Esophagus squamous epithelium (tissue), 4 donors: ENCODE data around the gene ELF2.

Experiments
- POLR2A ChIP-seq, 4 donors: fragments of 450-650 bp; IDR thresholded peaks; one replicate each; pipeline ENCODE4 v1.6.1; 2017; ENCODE audit warnings: antibody characterized with exemption in 4 of 4, mild to moderate bottlenecking in 4 of 4, moderate library complexity in 3 of 4
- TF ChIP-seq, protein P1 (sequence below), 6 experiments: fragments of 450-650 bp in 4 of 6; fragments of 200-600 bp in 2 of 6; sonication (generic) in 2 of 6; IDR thresholded peaks; one replicate each; pipeline ENCODE4 v1.5.1; 2016 to 2019; ENCODE audit warnings: antibody characterized with exemption in 6 of 6, mild to moderate bottlenecking in 4 of 6, moderate library complexity in 4 of 6

DNA sequence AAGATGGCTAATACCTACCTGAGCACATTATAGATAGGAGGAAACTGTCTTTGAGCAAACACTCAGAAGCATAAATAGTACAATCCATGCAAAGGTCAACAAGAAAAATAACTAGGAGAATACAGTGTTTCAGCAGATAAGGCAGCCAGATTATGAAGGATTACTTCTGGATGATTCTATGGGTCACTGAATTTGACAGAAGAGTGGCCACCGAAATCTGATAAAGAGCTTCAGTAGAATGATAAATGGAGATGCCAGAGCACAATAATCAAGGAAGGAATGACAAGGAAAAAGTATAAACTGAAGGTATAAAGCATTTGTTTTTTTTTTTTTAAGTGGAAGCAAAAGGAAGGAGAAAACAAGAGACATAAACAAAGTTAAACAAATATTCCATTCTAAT, 58.7 kb downstream of the ELF2 start:
- TF ChIP-seq, protein P1, sequence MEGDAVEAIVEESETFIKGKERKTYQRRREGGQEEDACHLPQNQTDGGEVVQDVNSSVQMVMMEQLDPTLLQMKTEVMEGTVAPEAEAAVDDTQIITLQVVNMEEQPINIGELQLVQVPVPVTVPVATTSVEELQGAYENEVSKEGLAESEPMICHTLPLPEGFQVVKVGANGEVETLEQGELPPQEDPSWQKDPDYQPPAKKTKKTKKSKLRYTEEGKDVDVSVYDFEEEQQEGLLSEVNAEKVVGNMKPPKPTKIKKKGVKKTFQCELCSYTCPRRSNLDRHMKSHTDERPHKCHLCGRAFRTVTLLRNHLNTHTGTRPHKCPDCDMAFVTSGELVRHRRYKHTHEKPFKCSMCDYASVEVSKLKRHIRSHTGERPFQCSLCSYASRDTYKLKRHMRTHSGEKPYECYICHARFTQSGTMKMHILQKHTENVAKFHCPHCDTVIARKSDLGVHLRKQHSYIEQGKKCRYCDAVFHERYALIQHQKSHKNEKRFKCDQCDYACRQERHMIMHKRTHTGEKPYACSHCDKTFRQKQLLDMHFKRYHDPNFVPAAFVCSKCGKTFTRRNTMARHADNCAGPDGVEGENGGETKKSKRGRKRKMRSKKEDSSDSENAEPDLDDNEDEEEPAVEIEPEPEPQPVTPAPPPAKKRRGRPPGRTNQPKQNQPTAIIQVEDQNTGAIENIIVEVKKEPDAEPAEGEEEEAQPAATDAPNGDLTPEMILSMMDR (IDR thresholded peaks at IDR 0.05) = no peak
- no peak for TF ChIP-seq POLR2A (IDR thresholded peaks at IDR 0.05)
